HepG2 (cell line): ENCODE measurements around the gene DGKD. TPM values are rescaled to one million over a fixed set of nuclear protein-coding genes. Genes with fewer than 3 reads are reported as not detected.
A peak's percentile ranks its signal among the peaks of the same experiment; 100 is the strongest.

ENCODE experiments used
- ATAC-seq: fragments of 200-7000 bp; cut with Tn5 transposase; 3 replicates; pipeline ENCODE4 v1.9.1; 2020; ENCODE audit warnings: mild to moderate bottlenecking, moderate library complexity
- BruUV-seq: library from RNA; stranded (reverse); fragments of 400-500 nt; replicated peaks from 2 replicates; lab custom pipeline; 2021; lab: Mats Ljungman, UMichigan
- CTCF ChIA-PET: fragments of 300-600 bp; formaldehyde crosslinking; extraction: SDS; loops from one replicate; lab custom pipeline; 2021; ENCODE audit warnings: low total read pairs, inconsistent platforms, low intra/inter-chr PET ratio; lab: Yijun Ruan, JAX
- POLR2A ChIA-PET: fragments of 350-600 bp; sonication (Branson Sonifier 250); formaldehyde crosslinking; loops from one replicate; lab custom pipeline; 2020; ENCODE audit warnings: antibody characterized with exemption, inconsistent platforms; lab: Yijun Ruan, JAX
- DNase-seq: peaks from one replicate; pipeline ENCODE4 v3.0.0-alpha.2; 2015; ENCODE audit warnings: low spot score
- FAIRE-seq: peaks from 3 replicates; lab custom pipeline; 2011; peaks lifted over from hg19 to GRCh38; lab: Jason Lieb, UNC
- H2AFZ ChIP-seq: one replicate; pipeline ENCODE4 v1.6.1; 2011; ENCODE audit warnings: low read length, inconsistent platforms
- H3K27ac ChIP-seq: fragments of 300-600 bp; 3 replicates; pipeline ENCODE4 v1.8.0; 2011; ENCODE audit warnings: mixed run types, mild to moderate bottlenecking, mixed read lengths, low read length, inconsistent platforms; ENCODE audit not compliant: insufficient read depth; ENCODE audit errors: extremely low read length
- H3K27me3 ChIP-seq, 2 experiments: fragments of 200-600 bp in 1 of 2; 2 replicates in 1 of 2; 3 replicates in 1 of 2; pipeline versions ENCODE4 v1.6.0 to v1.8.0; 2011; ENCODE audit warnings: low read length in 2 of 2, mild to moderate bottlenecking in 2 of 2, moderate library complexity in 2 of 2, inconsistent platforms in 1 of 2; ENCODE audit not compliant: insufficient read depth in 2 of 2, control insufficient read depth in 1 of 2
- H3K36me3 ChIP-seq, 2 experiments: fragments of 200-600 bp in 1 of 2; replicated peaks in 1 of 2; 2 replicates in 1 of 2; 3 replicates in 1 of 2; pipeline versions ENCODE4 v1.5.1 to v1.8.0; 2011; ENCODE audit warnings: low read length in 2 of 2, inconsistent platforms in 1 of 2; ENCODE audit not compliant: insufficient read depth in 2 of 2, control insufficient read depth in 1 of 2
- H3K4me1 ChIP-seq: 2 replicates; pipeline ENCODE4 v1.5.1; 2012; ENCODE audit warnings: low read length, inconsistent platforms; ENCODE audit not compliant: insufficient read depth
- H3K4me2 ChIP-seq: 2 replicates; pipeline ENCODE4 v1.6.0; 2011; ENCODE audit warnings: low read depth, low read length, inconsistent platforms
- H3K4me3 ChIP-seq, 3 experiments: fragments of 200-600 bp in 1 of 3; sonication (generic), shearing (Covaris generic) in 1 of 3; replicated peaks in 1 of 3; 2 replicates each; pipeline ENCODE4 v1.5.1; 2011 to 2016; ENCODE audit warnings: low read length in 3 of 3, inconsistent platforms in 2 of 3, low read depth in 2 of 3, mild to moderate bottlenecking in 2 of 3, control low read depth in 1 of 3, mixed read lengths in 1 of 3; ENCODE audit not compliant: insufficient read depth in 1 of 3
- H3K79me2 ChIP-seq: one replicate; pipeline ENCODE4 v1.6.1; 2011; ENCODE audit warnings: low read length, inconsistent platforms; ENCODE audit not compliant: insufficient read depth
- H3K9ac ChIP-seq: 2 replicates; pipeline ENCODE4 v1.6.0; 2011; ENCODE audit warnings: mild to moderate bottlenecking, low read depth, low read length, inconsistent platforms; ENCODE audit not compliant: insufficient read depth
- H3K9me3 ChIP-seq: 2 replicates; pipeline ENCODE4 v1.5.1; 2012; ENCODE audit warnings: mild to moderate bottlenecking, low read length
- H4K20me1 ChIP-seq: 2 replicates; pipeline ENCODE4 v1.6.0; 2011; ENCODE audit warnings: inconsistent platforms, mild to moderate bottlenecking, low read length, moderate library complexity; ENCODE audit not compliant: insufficient read depth
- HCFC1 ChIP-seq: fragments of 150-350 bp; IDR thresholded peaks from 2 replicates; pipeline ENCODE4 v1.6.1; 2014; ENCODE audit warnings: low read depth, low read length
- MXD4 ChIP-seq: IDR thresholded peaks from 2 replicates; pipeline ENCODE4 v1.6.1; 2016; ENCODE audit warnings: mild to moderate bottlenecking, missing biosample characterization, missing genetic modification reagents
- NFATC3 ChIP-seq: sonication (generic); formaldehyde crosslinking; IDR thresholded peaks from 2 replicates; pipeline ENCODE4 v1.5.1; 2020; ENCODE audit warnings: mild to moderate bottlenecking, missing genetic modification reagents
- PATZ1 ChIP-seq: sonication (generic); formaldehyde crosslinking; IDR thresholded peaks from 2 replicates; pipeline ENCODE4 v1.4.0; 2020; ENCODE audit warnings: missing genetic modification reagents
- PCBP1 ChIP-seq: fragments of 200-400 bp; formaldehyde crosslinking; IDR thresholded peaks from 2 replicates; pipeline ENCODE4 v1.6.1; 2017; ENCODE audit warnings: mild to moderate bottlenecking, low read depth, low read length, borderline replicate concordance
- PITX1 ChIP-seq: sonication (generic); formaldehyde crosslinking; IDR thresholded peaks from 2 replicates; pipeline ENCODE4 v1.5.1; 2020; ENCODE audit warnings: mild to moderate bottlenecking, missing genetic modification reagents
- POLR2G ChIP-seq: fragments of 200-400 bp; formaldehyde crosslinking; IDR thresholded peaks from 2 replicates; pipeline ENCODE4 v1.6.1; 2018; ENCODE audit warnings: mild to moderate bottlenecking, low read depth, low read length, moderate library complexity
- PREB ChIP-seq: sonication (generic); formaldehyde crosslinking; IDR thresholded peaks from 2 replicates; pipeline ENCODE4 v1.4.0; 2020; ENCODE audit warnings: missing genetic modification reagents
- SNRNP70 ChIP-seq: fragments of 200-400 bp; formaldehyde crosslinking; IDR thresholded peaks from 2 replicates; pipeline ENCODE4 v1.6.1; 2017; ENCODE audit warnings: mild to moderate bottlenecking, low read depth, low read length, moderate library complexity
- SYNCRIP ChIP-seq: fragments of 200-400 bp; formaldehyde crosslinking; IDR thresholded peaks from 2 replicates; pipeline ENCODE4 v1.6.1; 2018; ENCODE audit warnings: mild to moderate bottlenecking, low read depth, low read length; ENCODE audit not compliant: insufficient read depth
- ZNF235 ChIP-seq: sonication (generic); formaldehyde crosslinking; IDR thresholded peaks from 2 replicates; pipeline ENCODE4 v1.8.1; 2023; ENCODE audit warnings: mild to moderate bottlenecking, missing genetic modification reagents, borderline replicate concordance
- ZNF781 ChIP-seq: sonication (generic); formaldehyde crosslinking; IDR thresholded peaks from 2 replicates; pipeline ENCODE4 v1.5.1; 2020; ENCODE audit warnings: borderline replicate concordance, mild to moderate bottlenecking, missing genetic modification reagents; ENCODE audit errors: not compliant biosample characterization
- ZNF878 ChIP-seq: sonication (generic); formaldehyde crosslinking; IDR thresholded peaks from 2 replicates; pipeline ENCODE4 v1.8.1; 2023; ENCODE audit warnings: mild to moderate bottlenecking, missing genetic modification reagents, moderate library complexity
- WGBS: methylation state at CpG from one replicate; pipeline ENCODE4 v1.1.6; 2017; ENCODE audit warnings: low lambda C conversion rate; 5-methylcytosine and 5-hydroxymethylcytosine counted together
- in situ Hi-C: cut with HindIII; loops from 2 replicates; pipeline ENCODE4 v1.10.0; 2017; ENCODE audit warnings: low pct_unique_long_range_greater_than_20kb; ENCODE audit not compliant: extremely low pct_ligation_motif_present
- intact Hi-C: fragments of 100-400 bp; cut with micrococcal nuclease; formaldehyde crosslinking; loops from one replicate; pipeline ENCODE4 v1.10.0; 2022; ENCODE audit not compliant: unreplicated experiment
- polyA plus RNA-seq, 8 experiments: library from polyadenylated mRNA; depleted of rRNA in 3 of 8; stranded (reverse) in 7 of 8; unstranded in 1 of 8; fragments of >200 nt; fragmentation: Illumina TruSeq in 4 of 8; extraction: Trizol in 4 of 8; gene quantifications; 2 replicates each; pipeline versions ENCODE4 v1.2.1 to v1.2.3, GENCODE V29; 2011 to 2016; ENCODE audit warnings: low read depth in 4 of 8, missing spikeins in 1 of 8, mixed read lengths in 1 of 8; ENCODE audit not compliant: insufficient read depth in 1 of 8
- total RNA-seq, 5 experiments: library from RNA; depleted of rRNA; stranded (reverse); fragments of >200 nt; fragmentation: Illumina TruSeq; extraction: Trizol; gene quantifications; 2 replicates each; pipeline ENCODE4 v1.2.3, GENCODE V29; 2016; ENCODE audit warnings: low read depth in 1 of 5
- TF ChIP-seq, protein P1 (sequence below): sonication (generic); formaldehyde crosslinking; IDR thresholded peaks from 2 replicates; pipeline ENCODE4 v1.9.0; 2022; ENCODE audit warnings: low read depth, missing genetic modification reagents
- TF ChIP-seq, protein P2 (sequence below): IDR thresholded peaks from 2 replicates; pipeline ENCODE4 v1.6.1; 2016; ENCODE audit warnings: low read depth, control low read depth

DGKD gene
- total and polyA plus RNA-seq, 2 of the 13 experiments (the other 11 are each of a cell fraction or from before 2014, with no cell fraction given) = 24.5 to 33.2 TPM

- H3K36me3 ChIP-seq = peaks cover 34 to 54% of the 10 kb centered on the region in 2 experiments
- no peaks in the 10 kb centered on the region for H3K79me2 ChIP-seq
- H3K4me2 ChIP-seq = no peak overlapping the region
- DNase-seq (peak; percentile 69), ATAC-seq (peak; percentile 69), FAIRE-seq (peak; percentile 91)
- no peak overlapping the region for H3K4me3 ChIP-seq
- peaks cover 3% of the 10 kb centered on the region; the same call in 1 of the 2 replicates for H4K20me1 ChIP-seq
- in situ Hi-C loops (no loop called here), intact Hi-C loops (loop anchor here (1.0 to 10.0 kb wide), 5 partner anchors 39 to 391 kb away; partner anchors contain the start of gene DGKD)
- no peak overlapping the region for H2AFZ ChIP-seq
- H3K9me3 ChIP-seq = no peaks in the 10 kb centered on the region
- CTCF ChIA-PET = interaction anchor here (1.3 to 2.0 kb wide), 4 partner anchors 39 to 132 kb away, joined by 7 to 16 read pairs (median 9); partner anchors contain the start of gene DGKD
- no peaks in the 10 kb centered on the region for H3K27me3 ChIP-seq
- H3K4me1 ChIP-seq = peaks cover 8% of the 10 kb centered on the region
- H3K9ac ChIP-seq = no peak overlapping the region
- no TSS peak for BruUV-seq
- POLR2A ChIA-PET = no interaction called here
- WGBS = 74% methylated on average over 18 of the region's 18 CpGs
- no peak overlapping the region for H3K27ac ChIP-seq
- no peak for TF ChIP-seq NFATC3
- TF ChIP-seq, protein P1, sequence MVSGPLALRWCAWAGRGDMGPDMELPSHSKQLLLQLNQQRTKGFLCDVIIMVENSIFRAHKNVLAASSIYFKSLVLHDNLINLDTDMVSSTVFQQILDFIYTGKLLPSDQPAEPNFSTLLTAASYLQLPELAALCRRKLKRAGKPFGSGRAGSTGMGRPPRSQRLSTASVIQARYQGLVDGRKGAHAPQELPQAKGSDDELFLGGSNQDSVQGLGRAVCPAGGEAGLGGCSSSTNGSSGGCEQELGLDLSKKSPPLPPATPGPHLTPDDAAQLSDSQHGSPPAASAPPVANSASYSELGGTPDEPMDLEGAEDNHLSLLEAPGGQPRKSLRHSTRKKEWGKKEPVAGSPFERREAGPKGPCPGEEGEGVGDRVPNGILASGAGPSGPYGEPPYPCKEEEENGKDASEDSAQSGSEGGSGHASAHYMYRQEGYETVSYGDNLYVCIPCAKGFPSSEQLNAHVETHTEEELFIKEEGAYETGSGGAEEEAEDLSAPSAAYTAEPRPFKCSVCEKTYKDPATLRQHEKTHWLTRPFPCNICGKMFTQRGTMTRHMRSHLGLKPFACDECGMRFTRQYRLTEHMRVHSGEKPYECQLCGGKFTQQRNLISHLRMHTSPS (CRISPR knock-in tag) = no peak
- TF ChIP-seq POLR2G = no peak
- peak; percentile 90; the same call in 1 of the 2 replicates for TF ChIP-seq MXD4 (CRISPR knock-in tag)
- no peak for TF ChIP-seq ZNF878
- no peak for TF ChIP-seq PATZ1 (CRISPR knock-in tag)
- TF ChIP-seq, protein P2, sequence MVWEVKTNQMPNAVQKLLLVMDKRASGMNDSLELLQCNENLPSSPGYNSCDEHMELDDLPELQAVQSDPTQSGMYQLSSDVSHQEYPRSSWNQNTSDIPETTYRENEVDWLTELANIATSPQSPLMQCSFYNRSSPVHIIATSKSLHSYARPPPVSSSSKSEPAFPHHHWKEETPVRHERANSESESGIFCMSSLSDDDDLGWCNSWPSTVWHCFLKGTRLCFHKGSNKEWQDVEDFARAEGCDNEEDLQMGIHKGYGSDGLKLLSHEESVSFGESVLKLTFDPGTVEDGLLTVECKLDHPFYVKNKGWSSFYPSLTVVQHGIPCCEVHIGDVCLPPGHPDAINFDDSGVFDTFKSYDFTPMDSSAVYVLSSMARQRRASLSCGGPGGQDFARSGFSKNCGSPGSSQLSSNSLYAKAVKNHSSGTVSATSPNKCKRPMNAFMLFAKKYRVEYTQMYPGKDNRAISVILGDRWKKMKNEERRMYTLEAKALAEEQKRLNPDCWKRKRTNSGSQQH (CRISPR knock-in tag) = 0 out of 2 replicates have a peak, but pooled peaks have one; percentile 33
- no peak for TF ChIP-seq PITX1 (CRISPR knock-in tag)
- TF ChIP-seq ZNF781 (CRISPR knock-in tag) = no peak
- TF ChIP-seq PCBP1 = no peak
- no peak for TF ChIP-seq PREB (CRISPR knock-in tag)
- TF ChIP-seq HCFC1 = no peak
- TF ChIP-seq SYNCRIP = no peak
- no peak for TF ChIP-seq ZNF235 (CRISPR knock-in tag)
- no peak for TF ChIP-seq SNRNP70
Observed at GRCh38 chr2:233443511-233444183, 89.4 kb downstream of the DGKD start.
